Stimulated activated CD4-positive, alpha-beta T cell treated with anti-CD3 and anti-CD28 coated beads, Interleukin-4, amount 100 ng/mL, for 4 hours (primary cell): ENCODE measurements around the gene PIGC.

Experiments
- DNase-seq, 2 experiments: peaks; one replicate each; pipeline ENCODE4 v3.0.0-alpha.2; 2020

The PIGC gene

GRCh38 chr1:172443666-172444453 is at the start of gene PIGC:
Gene PIGC, minus strand, starts transcription at chr1:172444069. Its CDS starts 1,447 bp downstream, at chr1:172442622.
- peak; percentile 87 to 91 for DNase-seq

- no peak for DNase-seq
Measured at GRCh38 chr1:172492421-172492820, 48.6 kb upstream of the PIGC start.

- no peak for DNase-seq
Measured at GRCh38 chr1:172489847-172490246, 46.0 kb upstream of the PIGC start.

- no peak for DNase-seq
Measured at GRCh38 chr1:172488393-172488792, 44.5 kb upstream of the PIGC start.

- no peak for DNase-seq
Measured at GRCh38 chr1:172487550-172487949, 43.7 kb upstream of the PIGC start.

GRCh38 chr1:172486805-172487454 is 43.1 kb upstream of the PIGC start:
- DNase-seq: no peak

- DNase-seq: no peak
Measured at GRCh38 chr1:172485626-172486025, 41.8 kb upstream of the PIGC start.

GRCh38 chr1:172484252-172484651 is 40.4 kb upstream of the PIGC start:
- no peak for DNase-seq

- no peak for DNase-seq
Measured at GRCh38 chr1:172483448-172483847, 39.6 kb upstream of the PIGC start.

- DNase-seq: no peak
Measured at GRCh38 chr1:172482044-172482443, 38.2 kb upstream of the PIGC start.

- no peak for DNase-seq
Measured at GRCh38 chr1:172480431-172480830, 36.6 kb upstream of the PIGC start.

GRCh38 chr1:172478485-172478884 is 34.6 kb upstream of the PIGC start:
- no peak for DNase-seq

- DNase-seq: no peak
Measured at GRCh38 chr1:172477741-172478140, 33.9 kb upstream of the PIGC start.

GRCh38 chr1:172477216-172477615 is 33.3 kb upstream of the PIGC start:
- DNase-seq: no peak

GRCh38 chr1:172476218-172476811 is 32.4 kb upstream of the PIGC start:
- no peak for DNase-seq

GRCh38 chr1:172473842-172474241 is 30.0 kb upstream of the PIGC start:
- no peak for DNase-seq

- DNase-seq: no peak
Measured at GRCh38 chr1:172473302-172473701, 29.4 kb upstream of the PIGC start.

GRCh38 chr1:172472495-172472894 is 28.6 kb upstream of the PIGC start:
- no peak for DNase-seq

GRCh38 chr1:172471666-172472065 is 27.8 kb upstream of the PIGC start:
- DNase-seq: no peak

GRCh38 chr1:172470149-172470548 is 26.3 kb upstream of the PIGC start:
- no peak for DNase-seq

GRCh38 chr1:172469717-172470116 is 25.8 kb upstream of the PIGC start:
- no peak for DNase-seq

- DNase-seq: no peak
Measured at GRCh38 chr1:172468296-172468695, 24.4 kb upstream of the PIGC start.

GRCh38 chr1:172467446-172467845 is 23.6 kb upstream of the PIGC start:
- DNase-seq: no peak

- DNase-seq: no peak
Measured at GRCh38 chr1:172466795-172467407, 23.0 kb upstream of the PIGC start.
